Measurements from ENCODE around the gene GAB3. TPM values are rescaled to one million over a fixed set of nuclear protein-coding genes. Genes with fewer than 3 reads are reported as not detected.

Gene GAB3
- polyA plus RNA-seq (0.06 TPM in 1 of 2 replicates, not detected in the other), polyA minus RNA-seq (not detected in 2 replicates)

- H3K27ac ChIP-seq (ENCODE audit: low read length) = no peak within 1 kb of the TSS
- H4K20me1 ChIP-seq (ENCODE audit: insufficient read depth) = no peaks in the 10 kb centered on the region
- peaks cover 37% of the 10 kb centered on the region for H3K27me3 ChIP-seq (ENCODE audit: insufficient read depth, low read depth, low read length)
- H3K4me2 ChIP-seq (ENCODE audit: low read length) = no peak within 1 kb of the TSS
- H3K9ac ChIP-seq (ENCODE audit: low read length) = no peak within 1 kb of the TSS
- no peaks in the 10 kb centered on the region for H3K9me2 ChIP-seq (ENCODE audit: insufficient read depth, low read length)
- H3K4me3 ChIP-seq (ENCODE audit: low read length) = peak within 1 kb of the TSS; percentile 35
- no peaks in the 10 kb centered on the region for H3F3A ChIP-seq (ENCODE audit: insufficient read depth, low read length, poor library complexity, severe bottlenecking)
- H3K9me3 ChIP-seq (ENCODE audit: low read length) = no peaks in the 10 kb centered on the region
- H2AFZ ChIP-seq (ENCODE audit: low read depth, low read length) = no peak within 1 kb of the TSS
- no peaks in the 10 kb centered on the region for H3K79me2 ChIP-seq (replicated peaks; ENCODE audit: insufficient read depth, low read length)
- TF ChIP-seq POLR2AphosphoS5 (IDR thresholded peaks at IDR 0.05) (no peak), TAF1 (IDR thresholded peaks at IDR 0.05; ENCODE audit: low read depth) (no peak), REST (IDR thresholded peaks at IDR 0.05; ENCODE audit: borderline replicate concordance) (no peak), EZH2 (IDR thresholded peaks at IDR 0.05; ENCODE audit: borderline replicate concordance, insufficient read depth, low read length, poor library complexity, severe bottlenecking) (no peak), EP300 (conservative IDR thresholded peaks at IDR 0.05; ENCODE audit: poor library complexity, severe bottlenecking) (no peak), CTCF (IDR thresholded peaks at IDR 0.05; ENCODE audit: poor library complexity, severe bottlenecking) (no peak), RAD21 (conservative IDR thresholded peaks at IDR 0.05) (no peak), MXI1 (conservative IDR thresholded peaks at IDR 0.05; ENCODE audit: poor library complexity, severe bottlenecking) (no peak), SMC3 (conservative IDR thresholded peaks at IDR 0.05; ENCODE audit: poor library complexity) (no peak)
- H3K36me3 ChIP-seq (ENCODE audit: insufficient read depth, low read length) = no peaks in the 10 kb centered on the region
These were observed at the start of gene GAB3 for GRCh38 chrX:154750301-154751202. Gene GAB3 (minus strand): TSS chrX:154751077. CDS start chrX:154751025, 52 bp downstream.

GRCh38 chrX:154799556-154800348 lies 48.9 kb upstream of the GAB3 start:
- Histone ChIP-seq H3K79me2 (replicated peaks; ENCODE audit: insufficient read depth, low read length) (no peaks in the 10 kb centered on the region), H3K27me3 (ENCODE audit: insufficient read depth, low read depth, low read length) (peaks cover 11% of the 10 kb centered on the region), H3K4me3 (ENCODE audit: low read length) (no peak overlapping the region), H3K36me3 (ENCODE audit: insufficient read depth, low read length) (no peaks in the 10 kb centered on the region), H3K9me3 (ENCODE audit: low read length) (no peaks in the 10 kb centered on the region), H3F3A (ENCODE audit: insufficient read depth, low read length, poor library complexity, severe bottlenecking) (no peaks in the 10 kb centered on the region), H3K9me2 (ENCODE audit: insufficient read depth, low read length) (no peaks in the 10 kb centered on the region), H3K27ac (ENCODE audit: low read length) (no peak overlapping the region), H4K20me1 (ENCODE audit: insufficient read depth) (no peaks in the 10 kb centered on the region), H3K9ac (ENCODE audit: low read length) (no peak overlapping the region), H2AFZ (ENCODE audit: low read depth, low read length) (no peak overlapping the region), H3K4me2 (ENCODE audit: low read length) (no peak overlapping the region)
- no peak for TF ChIP-seq REST (IDR thresholded peaks at IDR 0.05; ENCODE audit: borderline replicate concordance)
- TF ChIP-seq EP300 (conservative IDR thresholded peaks at IDR 0.05; ENCODE audit: poor library complexity, severe bottlenecking) = no peak
- no peak for TF ChIP-seq MXI1 (conservative IDR thresholded peaks at IDR 0.05; ENCODE audit: poor library complexity, severe bottlenecking)
- TF ChIP-seq TAF1 (IDR thresholded peaks at IDR 0.05; ENCODE audit: low read depth) = no peak
- TF ChIP-seq RAD21 (conservative IDR thresholded peaks at IDR 0.05) = no peak
- TF ChIP-seq CTCF (IDR thresholded peaks at IDR 0.05; ENCODE audit: poor library complexity, severe bottlenecking) = no peak
- TF ChIP-seq SMC3 (conservative IDR thresholded peaks at IDR 0.05; ENCODE audit: poor library complexity) = no peak
- no peak for TF ChIP-seq EZH2 (IDR thresholded peaks at IDR 0.05; ENCODE audit: borderline replicate concordance, insufficient read depth, low read length, poor library complexity, severe bottlenecking)
